Mucosa of gallbladder (tissue), 1 donor: ENCODE data around the gene TTLL5. TPM values are rescaled to one million over a fixed set of nuclear protein-coding genes. Genes with fewer than 3 reads are reported as not detected.
"Not testable (repeated sequence)": the region's sequence is repeated elsewhere in the genome, so short reads cannot be mapped to it uniquely, and the experiment has no call there.

Source experiments
- DNase-seq: peaks from one replicate; pipeline ENCODE4 v3.0.0-alpha.2; 2020; ENCODE audit warnings: low spot score
- total RNA-seq: library from RNA; stranded (reverse); gene quantifications from one replicate; pipeline ENCODE4 v1.2.1, GENCODE V29; 2021
- donor health status: DM: no; HTN: no; CAD: no.

The TTLL5 gene
- total RNA-seq, 1 donor from 2014 or later: 30.1 TPM

DNA sequence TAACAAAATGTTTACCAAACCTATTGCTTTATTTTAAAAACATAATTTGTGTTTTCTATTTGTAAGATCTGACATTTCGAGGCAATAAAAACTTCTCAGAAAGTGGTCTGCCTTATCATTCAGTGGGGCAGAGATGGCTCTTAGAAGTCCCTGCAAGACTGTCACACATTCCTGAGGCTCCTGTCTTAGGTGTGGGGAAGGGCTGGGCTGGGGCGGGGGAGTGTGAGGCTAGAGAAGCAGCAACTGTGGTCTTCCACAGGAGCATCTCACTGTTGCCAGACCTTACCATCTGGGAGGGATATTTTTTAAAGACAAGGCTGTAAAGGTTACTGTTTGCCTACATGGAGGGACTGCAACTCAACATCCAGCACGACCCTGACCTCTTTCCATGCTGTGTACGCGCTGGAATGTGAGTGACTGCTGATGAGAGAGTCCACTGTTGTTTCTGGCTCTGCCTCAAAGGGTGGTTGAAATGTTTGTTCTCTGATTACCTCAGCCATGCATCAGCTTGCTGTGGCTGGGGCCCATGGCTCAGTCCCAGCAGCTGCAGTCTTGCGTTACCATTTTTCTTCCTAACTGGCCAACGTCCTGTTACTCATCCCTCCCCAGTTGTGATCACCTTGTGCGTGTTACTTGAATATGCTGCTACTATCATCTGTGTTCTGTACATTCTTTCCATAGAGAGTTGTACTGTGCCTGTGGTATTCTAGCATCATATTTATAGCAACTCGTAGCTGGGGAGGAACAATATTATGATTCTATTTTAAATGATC lies 12.8 kb upstream of the TTLL5 start:
- DNase-seq: peak; percentile 68

GRCh38 chr14:75649337-75649736 lies 11.7 kb upstream of the TTLL5 start:
- no peak for DNase-seq

DNA sequence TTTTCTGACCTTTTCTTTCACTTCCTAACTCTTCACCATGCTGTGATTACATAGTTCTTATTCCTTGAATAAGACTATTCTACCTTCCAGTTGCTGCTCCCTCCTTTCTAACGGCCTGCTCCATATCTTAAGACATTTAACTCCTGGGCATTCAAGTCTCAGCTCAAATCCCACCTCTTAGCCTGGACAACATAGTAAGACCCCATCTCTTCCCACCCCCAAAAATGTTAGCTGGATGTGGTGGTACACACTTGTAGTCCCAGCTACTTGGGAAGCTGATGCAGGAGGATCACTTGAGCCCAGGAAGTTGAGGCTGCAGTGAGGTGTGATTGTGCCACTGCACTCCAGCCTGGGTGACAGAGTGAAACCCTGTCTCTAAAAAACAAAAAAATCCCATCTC lies 11.3 kb upstream of the TTLL5 start:
- DNase-seq: no peak

DNA sequence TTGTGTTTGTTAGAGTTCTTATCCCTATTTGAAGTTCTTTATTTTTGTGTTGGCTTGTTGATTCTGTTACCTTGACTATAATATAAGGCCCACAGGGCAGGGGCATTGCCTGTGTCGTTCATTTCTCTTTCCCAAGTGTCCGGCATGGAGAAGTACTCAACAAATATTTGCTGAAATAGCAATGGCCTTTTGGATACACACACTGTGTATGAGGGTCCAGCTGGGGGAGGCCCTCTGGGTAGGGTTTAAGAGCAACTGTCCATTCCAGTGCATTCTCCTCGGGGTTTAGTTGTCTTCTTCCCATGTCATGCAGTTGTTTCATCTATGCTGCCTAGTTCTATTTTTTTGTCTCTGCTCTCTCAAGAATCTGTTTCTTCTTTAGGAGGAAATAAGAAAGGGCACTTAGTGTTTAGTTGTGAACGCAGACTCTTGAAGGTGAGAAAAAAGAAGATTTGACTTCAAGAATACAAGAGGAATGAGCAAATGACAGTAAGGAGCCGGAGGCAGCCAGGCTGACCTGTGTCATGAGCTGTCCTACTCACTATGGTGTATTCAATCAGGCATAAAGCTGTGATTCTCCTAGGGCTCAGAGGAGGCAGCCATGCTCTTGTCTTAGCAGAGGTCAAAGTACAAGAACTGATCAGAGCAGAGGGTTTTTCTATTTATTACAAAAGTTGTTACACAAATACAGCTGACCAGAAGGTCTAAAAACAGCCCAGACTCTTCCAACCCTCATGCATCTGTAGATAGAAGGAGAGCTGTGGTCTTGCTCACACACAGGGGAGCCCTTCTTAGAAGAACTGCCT lies 10.6 kb upstream of the TTLL5 start:
- no peak for DNase-seq

- no peak for DNase-seq
Observed at GRCh38 chr14:75653563-75653962, 7.5 kb upstream of the TTLL5 start.

- DNase-seq: peak; percentile 85
Observed at GRCh38 chr14:75654127-75654732, 6.8 kb upstream of the TTLL5 start.

- DNase-seq: no peak
Observed at GRCh38 chr14:75655235-75655634, 5.8 kb upstream of the TTLL5 start.

DNA sequence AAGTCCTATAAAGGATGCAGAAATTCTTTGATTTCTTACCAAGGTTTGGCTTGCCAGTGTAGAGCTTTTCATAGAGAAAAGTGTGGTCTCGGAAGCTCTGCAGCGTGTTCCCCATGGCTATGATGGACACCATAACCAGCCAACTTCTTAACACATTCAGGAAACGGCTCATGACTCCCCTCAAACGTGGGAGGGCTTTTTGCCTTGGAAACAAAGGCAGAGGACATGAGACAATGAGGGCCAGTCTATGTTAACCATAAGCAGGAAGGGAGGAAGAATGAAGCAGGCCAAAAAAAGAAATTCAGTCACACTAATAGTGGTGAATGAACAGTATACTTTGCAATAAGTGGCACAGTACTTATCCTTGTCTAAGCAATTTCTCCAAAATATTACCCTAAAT lies 3.7 kb upstream of the TTLL5 start:
- DNase-seq: no peak

DNA sequence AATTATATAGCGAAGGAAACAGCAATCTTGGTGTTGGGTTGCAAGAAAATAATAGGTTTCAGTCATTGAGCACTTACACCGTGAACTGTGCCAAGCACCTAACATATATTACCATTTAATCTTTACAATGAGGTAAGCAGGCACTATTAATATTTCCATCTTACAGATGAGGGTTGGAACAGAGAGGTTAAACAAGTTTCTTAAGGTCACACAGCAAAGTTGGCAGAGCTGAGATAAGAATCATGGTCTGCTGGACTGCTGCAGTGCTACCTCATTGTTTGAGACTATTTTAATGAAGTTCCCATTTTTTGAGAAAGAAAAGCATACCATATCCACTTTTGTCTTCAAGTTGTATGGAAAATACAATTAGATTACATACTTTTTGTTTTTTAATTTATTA lies 2.1 kb upstream of the TTLL5 start:
- no peak for DNase-seq

DNA sequence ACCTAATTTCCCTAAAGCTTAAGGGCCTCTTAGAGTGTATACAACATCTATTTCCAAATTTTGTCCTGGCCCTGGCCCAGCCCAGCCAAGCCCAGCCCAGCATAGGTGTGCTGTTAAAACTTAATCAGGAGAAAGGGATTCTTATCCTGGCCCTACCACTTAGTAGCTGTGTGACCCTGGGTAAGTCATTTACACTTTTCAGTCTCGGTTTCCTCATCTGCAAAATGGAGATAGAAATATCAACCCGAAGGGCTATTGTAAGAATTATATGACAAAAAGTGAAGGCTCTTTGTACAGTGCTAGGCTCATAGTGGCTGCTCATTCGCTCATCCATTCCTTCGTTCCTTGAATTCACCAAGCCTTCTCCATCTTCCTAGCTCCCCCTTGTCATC lies 812 bp upstream of the TTLL5 start:
- DNase-seq: no peak

- DNase-seq: no peak
Observed at GRCh38 chr14:75661499-75661814, 411 bp downstream of the TTLL5 start.

- DNase-seq: no peak
Observed at GRCh38 chr14:75662966-75663365, 1.9 kb downstream of the TTLL5 start.

GRCh38 chr14:75667099-75667765 lies 6.2 kb downstream of the TTLL5 start:
- DNase-seq: no peak

- no peak for DNase-seq
Observed at GRCh38 chr14:75672605-75673192, 11.7 kb downstream of the TTLL5 start.

GRCh38 chr14:75673345-75674035 lies 12.4 kb downstream of the TTLL5 start:
- no peak for DNase-seq

- no peak for DNase-seq
Observed at GRCh38 chr14:75675265-75675960, 14.4 kb downstream of the TTLL5 start.

GRCh38 chr14:75685910-75686309 lies 24.9 kb downstream of the TTLL5 start:
- DNase-seq: no peak

DNA sequence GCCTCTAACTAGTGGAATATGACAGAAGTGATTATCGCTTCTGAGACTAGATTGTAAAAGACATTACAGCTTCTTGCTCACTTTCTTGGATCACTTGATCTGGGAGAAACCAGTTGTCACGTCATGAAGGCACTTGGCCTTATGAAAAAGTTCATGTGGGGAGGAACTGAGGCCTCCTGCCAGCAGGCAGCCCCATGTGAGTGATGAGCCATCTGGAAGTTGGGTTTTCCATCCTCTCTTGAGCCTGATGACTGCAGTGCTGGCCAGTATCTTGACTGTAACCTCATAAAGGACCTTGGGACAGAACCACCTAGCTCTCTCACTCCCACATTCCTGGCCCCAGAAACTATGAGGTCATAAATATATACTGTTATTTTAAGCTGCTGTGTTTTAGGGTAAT lies 28.0 kb downstream of the TTLL5 start:
- no peak for DNase-seq

- no peak for DNase-seq
Observed at GRCh38 chr14:75690010-75690409, 29.0 kb downstream of the TTLL5 start.

GRCh38 chr14:75695025-75695424 lies 34.0 kb downstream of the TTLL5 start:
- not testable (repeated sequence) for DNase-seq

DNA sequence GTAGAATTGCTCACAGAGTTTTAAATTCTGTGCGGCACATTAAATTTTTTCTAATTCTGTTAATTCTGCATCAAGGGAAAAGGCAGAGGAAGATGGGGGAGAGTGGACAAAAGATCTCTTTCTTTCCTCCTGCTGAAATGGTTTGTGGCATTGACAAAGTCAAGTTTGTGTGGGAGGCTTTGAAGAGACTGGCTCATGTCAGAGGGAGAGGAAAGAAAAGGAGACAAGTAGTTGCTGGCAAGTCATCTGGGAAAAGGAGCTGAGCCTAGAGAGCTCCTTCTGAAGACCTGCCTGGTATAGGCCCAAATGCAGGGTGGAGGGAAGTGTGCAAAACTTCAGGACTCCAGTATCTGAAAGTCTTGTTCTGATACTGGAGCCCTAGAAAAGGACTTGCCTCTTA lies 36.3 kb downstream of the TTLL5 start:
- DNase-seq: no peak
